ENCODE results near the gene FMN2.

DNA sequence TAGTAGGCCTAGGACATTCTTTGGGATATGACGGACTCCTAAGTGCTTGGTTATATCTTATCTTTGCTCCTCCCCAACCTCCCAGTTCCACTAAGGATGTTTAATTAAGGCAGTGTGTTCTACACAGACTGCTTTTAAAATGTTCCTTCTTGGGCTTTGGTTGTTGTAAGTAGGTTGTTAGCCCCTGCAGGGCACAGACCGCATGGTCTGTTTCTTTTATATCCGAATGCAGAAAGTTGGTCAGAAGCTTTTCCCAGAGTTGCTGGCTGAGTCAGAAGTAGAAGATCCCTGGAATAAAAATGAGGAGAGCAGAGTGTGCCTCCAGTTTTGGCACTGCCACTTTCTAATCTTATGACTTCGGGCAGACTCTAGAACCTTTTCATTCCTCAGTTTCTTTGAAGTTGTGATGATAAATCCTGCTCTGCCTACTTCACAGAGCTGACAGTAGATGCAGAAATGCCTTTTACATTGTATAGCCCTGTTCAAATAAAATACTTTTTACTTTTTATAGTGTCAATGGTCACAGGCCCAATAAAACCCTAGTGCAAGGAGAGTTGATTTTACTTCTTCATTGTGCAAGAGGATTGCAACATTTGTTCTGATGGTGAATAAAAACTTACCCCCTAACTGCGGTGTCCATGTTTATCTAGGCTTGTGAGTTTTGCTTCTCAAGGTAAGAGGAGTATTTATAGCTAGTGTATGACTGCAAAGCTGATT, 18.4 kb downstream of the FMN2 start:
- TF ChIP-seq, protein P1, sequence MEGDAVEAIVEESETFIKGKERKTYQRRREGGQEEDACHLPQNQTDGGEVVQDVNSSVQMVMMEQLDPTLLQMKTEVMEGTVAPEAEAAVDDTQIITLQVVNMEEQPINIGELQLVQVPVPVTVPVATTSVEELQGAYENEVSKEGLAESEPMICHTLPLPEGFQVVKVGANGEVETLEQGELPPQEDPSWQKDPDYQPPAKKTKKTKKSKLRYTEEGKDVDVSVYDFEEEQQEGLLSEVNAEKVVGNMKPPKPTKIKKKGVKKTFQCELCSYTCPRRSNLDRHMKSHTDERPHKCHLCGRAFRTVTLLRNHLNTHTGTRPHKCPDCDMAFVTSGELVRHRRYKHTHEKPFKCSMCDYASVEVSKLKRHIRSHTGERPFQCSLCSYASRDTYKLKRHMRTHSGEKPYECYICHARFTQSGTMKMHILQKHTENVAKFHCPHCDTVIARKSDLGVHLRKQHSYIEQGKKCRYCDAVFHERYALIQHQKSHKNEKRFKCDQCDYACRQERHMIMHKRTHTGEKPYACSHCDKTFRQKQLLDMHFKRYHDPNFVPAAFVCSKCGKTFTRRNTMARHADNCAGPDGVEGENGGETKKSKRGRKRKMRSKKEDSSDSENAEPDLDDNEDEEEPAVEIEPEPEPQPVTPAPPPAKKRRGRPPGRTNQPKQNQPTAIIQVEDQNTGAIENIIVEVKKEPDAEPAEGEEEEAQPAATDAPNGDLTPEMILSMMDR (IDR thresholded peaks at IDR 0.05): no peak
- no peak for TF ChIP-seq POLR2A (IDR thresholded peaks at IDR 0.05)

Measured in body of pancreas (tissue), 4 donors.